ENCODE results near the gene PIK3R2. TPM values are rescaled to one million over a fixed set of nuclear protein-coding genes. Genes with fewer than 3 reads are reported as not detected.

PIK3R2 gene
- total and polyA plus RNA-seq, 2 of the 13 experiments (the other 11 are each of a cell fraction or from before 2014, with no cell fraction given), result 18.6 to 25.3 TPM

- TF ChIP-seq, protein P1, sequence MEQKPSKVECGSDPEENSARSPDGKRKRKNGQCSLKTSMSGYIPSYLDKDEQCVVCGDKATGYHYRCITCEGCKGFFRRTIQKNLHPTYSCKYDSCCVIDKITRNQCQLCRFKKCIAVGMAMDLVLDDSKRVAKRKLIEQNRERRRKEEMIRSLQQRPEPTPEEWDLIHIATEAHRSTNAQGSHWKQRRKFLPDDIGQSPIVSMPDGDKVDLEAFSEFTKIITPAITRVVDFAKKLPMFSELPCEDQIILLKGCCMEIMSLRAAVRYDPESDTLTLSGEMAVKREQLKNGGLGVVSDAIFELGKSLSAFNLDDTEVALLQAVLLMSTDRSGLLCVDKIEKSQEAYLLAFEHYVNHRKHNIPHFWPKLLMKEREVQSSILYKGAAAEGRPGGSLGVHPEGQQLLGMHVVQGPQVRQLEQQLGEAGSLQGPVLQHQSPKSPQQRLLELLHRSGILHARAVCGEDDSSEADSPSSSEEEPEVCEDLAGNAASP (CRISPR knock-in tag; IDR thresholded peaks at IDR 0.05; ENCODE audit: borderline replicate concordance), result no peak
- TF ChIP-seq ZNF550 (CRISPR knock-in tag; IDR thresholded peaks at IDR 0.05; ENCODE audit: borderline replicate concordance) (no peak), EEA1 (CRISPR knock-in tag; IDR thresholded peaks at IDR 0.05; ENCODE audit: borderline replicate concordance) (no peak), MTERF4 (CRISPR knock-in tag; IDR thresholded peaks at IDR 0.05) (no peak), KIAA2018 (CRISPR knock-in tag; IDR thresholded peaks at IDR 0.05; ENCODE audit: borderline replicate concordance) (no peak), NBN (conservative IDR thresholded peaks at IDR 0.05) (no peak), JUND (CRISPR knock-in tag; IDR thresholded peaks at IDR 0.05) (no peak), TRIM22 (IDR thresholded peaks at IDR 0.05) (no peak), NR1H2 (CRISPR knock-in tag; IDR thresholded peaks at IDR 0.05; ENCODE audit: borderline replicate concordance, low read depth) (no peak), IRF2 (CRISPR knock-in tag; IDR thresholded peaks at IDR 0.05) (peak; percentile 29), ZNF468 (CRISPR knock-in tag; IDR thresholded peaks at IDR 0.05) (no peak), TGIF2 (CRISPR knock-in tag; IDR thresholded peaks at IDR 0.05) (no peak), MAFG (CRISPR knock-in tag; IDR thresholded peaks at IDR 0.05) (no peak), MEIS1 (CRISPR knock-in tag; IDR thresholded peaks at IDR 0.05; ENCODE audit: borderline replicate concordance) (no peak; the same call in 1 of the 2 replicates), ZNF326 (CRISPR knock-in tag; IDR thresholded peaks at IDR 0.05; ENCODE audit: borderline replicate concordance) (no peak)
- TF ChIP-seq, protein P2, sequence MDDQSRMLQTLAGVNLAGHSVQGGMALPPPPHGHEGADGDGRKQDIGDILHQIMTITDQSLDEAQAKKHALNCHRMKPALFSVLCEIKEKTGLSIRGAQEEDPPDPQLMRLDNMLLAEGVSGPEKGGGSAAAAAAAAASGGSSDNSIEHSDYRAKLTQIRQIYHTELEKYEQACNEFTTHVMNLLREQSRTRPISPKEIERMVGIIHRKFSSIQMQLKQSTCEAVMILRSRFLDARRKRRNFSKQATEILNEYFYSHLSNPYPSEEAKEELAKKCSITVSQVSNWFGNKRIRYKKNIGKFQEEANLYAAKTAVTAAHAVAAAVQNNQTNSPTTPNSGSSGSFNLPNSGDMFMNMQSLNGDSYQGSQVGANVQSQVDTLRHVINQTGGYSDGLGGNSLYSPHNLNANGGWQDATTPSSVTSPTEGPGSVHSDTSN (CRISPR knock-in tag; IDR thresholded peaks at IDR 0.05; ENCODE audit: borderline replicate concordance), result no peak
Observed at GRCh38 chr19:18192673-18193387, 39.9 kb downstream of the PIK3R2 start, which contains the start of gene MPV17L2 (continued).
